Right kidney (tissue), 1 donor: ENCODE results near the gene PAX3.

Experiments used
- DNase-seq: peaks from one replicate; pipeline ENCODE4 v3.0.0-alpha.2; 2016

PAX3 gene

DNA sequence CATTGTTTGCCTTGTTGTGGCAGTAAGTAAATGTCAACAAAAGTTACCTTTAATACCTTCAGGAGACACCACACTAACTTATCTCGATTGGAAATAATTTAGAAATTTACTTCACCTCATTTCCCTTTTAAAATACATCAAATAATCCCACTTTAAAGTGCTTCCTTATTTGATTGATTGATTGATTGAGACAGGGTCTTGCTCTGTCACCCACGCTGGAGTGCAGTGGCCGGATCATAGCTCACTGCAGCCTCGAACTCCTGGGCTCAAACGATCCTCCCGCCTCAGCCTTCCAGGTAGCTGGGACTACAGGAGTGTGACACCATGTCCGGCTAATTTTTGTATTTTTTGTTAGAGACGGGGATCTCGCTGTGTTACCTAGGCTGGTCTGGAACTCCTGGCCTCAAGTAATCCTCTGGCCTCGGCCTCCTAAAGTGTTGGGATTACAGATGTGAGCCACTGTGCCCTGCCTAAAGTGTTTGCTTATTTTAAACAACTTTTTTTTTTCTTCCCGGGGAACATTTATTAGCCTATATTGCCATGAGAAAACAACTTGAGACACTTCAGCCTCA is 12.0 kb upstream of the PAX3 start:
- no peak for DNase-seq

DNA sequence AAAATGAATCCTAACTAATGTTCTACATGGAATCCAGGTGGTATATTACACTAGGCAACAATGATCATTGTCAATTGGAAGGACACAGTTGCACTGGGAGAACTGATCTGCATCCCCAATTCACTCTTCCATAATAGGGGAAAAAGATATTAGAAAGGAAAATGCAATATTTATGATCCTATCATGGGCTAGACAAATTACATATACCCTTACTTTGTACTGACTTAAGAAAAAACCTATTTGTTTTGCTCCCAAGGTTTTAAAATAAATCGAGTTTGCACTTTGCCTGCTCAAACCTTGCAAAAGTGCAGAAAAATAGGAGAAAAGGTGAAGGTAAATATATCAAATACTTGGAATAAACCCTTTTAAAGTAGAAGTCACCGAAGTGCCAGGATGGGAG is 11.0 kb upstream of the PAX3 start:
- DNase-seq: no peak

DNA sequence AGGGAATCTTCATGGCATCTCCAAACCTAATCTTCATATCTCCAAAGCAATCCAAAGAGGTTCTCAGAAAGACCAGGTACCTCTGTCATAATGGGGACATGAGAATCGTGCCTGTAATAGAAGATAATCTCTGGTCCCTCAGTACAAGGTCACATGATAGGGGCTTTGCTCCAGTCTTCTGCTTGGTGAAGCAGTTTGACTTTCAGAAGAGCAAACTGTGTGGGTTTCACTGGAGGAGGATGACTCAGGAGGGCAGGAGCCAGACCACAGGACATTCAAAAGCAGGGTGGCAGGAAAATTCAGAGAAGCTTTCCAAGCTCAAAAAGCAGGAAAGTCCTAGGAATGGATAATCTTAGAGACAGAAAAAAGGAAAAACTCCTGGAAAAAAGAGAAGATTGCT is 10.6 kb upstream of the PAX3 start:
- DNase-seq: no peak

DNA sequence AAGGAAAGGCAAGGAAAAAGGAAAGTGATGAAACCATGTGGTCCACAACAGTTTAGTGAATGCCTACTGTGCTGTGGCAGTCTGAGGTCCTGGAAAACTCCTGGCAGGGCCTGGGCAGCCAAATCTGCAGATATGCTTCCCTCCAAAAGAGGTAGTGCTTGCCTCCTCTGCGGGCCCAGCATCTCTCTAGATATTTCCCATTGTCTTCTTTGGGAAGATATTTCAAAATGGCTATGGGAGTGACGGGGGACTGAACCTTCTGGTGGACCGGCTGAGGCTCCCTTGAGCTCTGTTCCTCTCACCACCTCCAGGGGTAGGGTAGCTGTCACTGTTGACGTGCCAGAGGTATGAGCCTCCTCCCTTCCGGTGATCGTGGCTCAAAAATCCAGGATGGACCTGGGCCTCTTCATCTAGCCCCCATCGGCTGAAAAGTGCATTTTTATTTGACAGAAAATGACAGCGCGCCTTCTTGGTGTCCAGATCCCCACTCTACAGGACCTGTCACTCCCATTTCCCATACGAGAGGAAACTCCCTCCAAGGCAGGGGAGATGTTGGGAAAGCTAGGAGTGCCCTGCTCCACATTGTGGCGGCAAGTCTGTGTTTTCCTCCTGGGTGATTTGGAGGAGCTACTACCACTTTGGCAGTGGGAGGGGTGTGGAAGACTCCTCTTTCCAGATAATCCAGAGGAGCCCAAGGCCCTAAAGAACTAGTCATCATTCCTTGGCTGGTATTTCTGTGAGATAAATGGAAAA is 9.4 kb upstream of the PAX3 start:
- DNase-seq: no peak

DNA sequence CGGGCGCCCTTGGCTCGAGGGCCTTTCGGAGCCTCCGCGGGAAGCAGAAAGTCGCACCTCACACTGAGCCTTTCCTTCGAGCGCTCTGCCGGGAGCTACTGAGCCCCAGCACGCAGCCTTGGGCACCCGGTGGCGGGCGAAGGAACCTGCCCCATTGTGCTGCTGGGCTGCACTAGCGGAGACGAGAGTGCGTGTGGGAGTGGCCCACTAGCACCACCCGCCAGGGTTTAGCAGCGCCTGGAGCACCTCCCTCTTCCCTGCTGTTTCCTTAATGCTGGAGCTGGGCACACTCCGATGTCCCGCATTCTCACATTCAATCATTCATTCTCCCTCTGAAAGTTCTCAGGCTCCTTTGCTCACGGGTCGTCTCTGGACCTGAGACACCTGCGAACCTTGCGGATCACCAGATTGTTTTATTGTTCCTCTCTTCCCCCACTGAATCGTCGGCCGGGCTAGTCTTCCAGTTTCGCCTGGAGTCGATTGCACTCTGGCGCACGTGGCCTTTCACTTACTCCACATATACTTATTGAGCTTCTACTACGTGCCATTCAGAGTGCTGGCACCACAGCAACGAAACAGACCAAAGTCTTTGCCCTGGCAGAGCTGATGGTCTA is 8.5 kb upstream of the PAX3 start:
- peak; percentile 50 for DNase-seq

DNA sequence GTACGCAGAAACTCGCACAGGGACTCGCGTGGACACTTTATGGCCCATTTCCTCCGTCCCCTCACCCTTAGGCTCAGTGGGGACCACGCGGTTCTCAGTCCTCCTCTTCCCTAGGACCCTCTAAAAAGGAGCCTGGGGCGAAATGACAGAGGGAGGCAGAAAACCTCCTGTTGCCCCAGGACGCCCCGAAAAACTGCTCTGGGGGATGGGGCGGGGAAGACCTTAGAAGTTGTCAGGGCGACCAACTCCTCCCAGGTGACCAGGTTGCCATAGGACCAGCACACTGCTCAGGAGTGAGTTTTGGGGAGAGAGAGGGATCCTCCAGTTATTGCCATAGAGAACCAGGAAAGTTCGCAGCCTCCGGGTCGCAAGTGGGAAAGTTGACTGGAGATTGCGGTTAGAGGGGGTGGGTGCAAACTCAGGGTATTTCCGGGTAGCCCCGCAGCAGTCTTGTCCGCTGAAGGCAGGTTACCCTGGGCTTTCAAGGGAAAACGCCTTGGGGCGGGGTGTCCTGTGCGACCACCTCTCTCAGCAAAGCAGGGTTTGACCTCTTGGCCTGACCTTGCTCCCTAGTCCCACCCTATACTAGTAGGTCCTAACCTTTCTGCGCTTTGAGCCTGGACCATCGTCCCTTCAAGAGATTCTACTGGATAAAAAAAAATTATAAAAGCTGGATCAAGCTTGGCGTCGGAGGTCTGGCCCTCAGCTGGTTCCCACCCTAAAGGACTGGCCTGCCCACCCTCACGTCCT is 7.8 kb upstream of the PAX3 start:
- DNase-seq: peak; percentile 10

DNA sequence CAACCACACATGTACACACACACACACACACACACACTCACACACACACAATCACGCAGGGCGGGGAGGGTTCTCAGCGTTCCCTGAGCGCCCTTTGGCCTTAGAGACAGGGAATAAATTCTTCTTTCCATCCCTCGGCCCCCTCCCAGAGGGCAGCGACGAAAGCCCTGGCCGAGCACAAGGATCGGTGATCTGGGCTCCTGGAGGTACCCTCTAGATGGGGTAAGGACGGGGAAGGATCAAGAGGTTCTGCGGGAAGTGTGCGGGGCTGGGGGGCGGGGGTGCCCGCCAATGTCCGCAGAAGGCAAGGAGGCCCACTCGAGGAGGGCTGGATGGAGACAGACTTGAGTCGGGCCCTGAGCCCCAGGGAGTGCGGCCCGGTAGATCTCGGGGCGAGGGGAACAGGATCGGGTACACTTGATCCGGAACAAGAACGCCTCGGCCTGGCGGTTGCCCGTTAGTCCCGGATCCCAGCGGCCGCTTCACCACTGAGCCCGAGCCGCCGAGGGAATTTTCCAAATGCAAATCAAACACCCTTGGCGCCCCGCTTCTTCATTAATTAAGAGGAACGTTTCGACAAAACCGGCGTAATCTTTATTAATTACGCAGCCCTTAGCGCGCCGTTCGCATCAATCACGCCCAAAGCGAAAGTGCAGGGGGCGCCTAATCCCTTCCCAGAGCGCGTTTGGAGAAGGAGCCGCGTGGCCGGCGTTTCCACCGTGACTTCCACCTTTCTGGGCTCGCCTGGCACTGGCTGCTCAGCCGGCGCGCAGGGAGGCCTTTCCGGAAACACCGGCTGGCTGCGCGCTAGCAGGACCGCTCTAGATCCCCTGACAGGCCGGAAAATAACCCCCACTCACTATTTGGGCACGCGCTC is 7.0 kb upstream of the PAX3 start:
- peak; percentile 74 for DNase-seq

DNA sequence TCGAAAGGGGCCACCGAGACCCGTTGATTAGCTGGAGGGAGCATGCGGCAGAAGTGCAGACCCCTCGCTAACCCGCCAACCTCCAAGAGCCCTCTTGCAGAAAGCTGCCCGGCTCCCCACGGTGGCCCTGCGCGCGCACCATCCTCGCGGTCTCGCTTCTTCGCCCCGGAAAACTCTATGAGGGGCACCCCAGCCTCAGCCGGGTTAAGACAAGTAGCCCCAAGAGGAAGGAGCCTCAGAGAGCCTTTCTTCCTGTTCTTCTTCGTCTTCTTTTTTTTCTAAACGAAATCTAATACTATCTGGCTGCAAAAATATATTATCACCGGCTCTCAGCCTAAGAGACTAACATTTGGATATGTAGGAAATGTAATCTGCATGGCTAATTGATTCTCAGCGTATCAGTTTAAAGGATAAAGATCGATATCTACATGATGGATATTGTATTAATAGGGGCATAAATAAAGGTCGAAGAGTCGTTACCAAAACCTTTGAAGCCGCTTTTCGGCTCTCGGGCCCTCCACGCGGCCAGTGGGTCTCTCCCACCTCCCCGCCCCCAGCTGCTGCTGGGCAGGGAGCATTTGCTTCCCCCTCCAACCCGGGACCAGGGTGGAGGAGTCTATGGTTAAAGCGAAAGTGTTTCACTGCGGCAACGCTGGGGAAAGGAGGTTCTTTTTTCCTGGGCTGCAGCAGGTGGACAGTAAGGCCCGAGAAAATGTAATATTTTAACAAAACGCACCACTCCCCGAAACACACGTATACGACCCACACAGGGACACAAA is 6.1 kb upstream of the PAX3 start:
- peak; percentile 68 for DNase-seq

DNA sequence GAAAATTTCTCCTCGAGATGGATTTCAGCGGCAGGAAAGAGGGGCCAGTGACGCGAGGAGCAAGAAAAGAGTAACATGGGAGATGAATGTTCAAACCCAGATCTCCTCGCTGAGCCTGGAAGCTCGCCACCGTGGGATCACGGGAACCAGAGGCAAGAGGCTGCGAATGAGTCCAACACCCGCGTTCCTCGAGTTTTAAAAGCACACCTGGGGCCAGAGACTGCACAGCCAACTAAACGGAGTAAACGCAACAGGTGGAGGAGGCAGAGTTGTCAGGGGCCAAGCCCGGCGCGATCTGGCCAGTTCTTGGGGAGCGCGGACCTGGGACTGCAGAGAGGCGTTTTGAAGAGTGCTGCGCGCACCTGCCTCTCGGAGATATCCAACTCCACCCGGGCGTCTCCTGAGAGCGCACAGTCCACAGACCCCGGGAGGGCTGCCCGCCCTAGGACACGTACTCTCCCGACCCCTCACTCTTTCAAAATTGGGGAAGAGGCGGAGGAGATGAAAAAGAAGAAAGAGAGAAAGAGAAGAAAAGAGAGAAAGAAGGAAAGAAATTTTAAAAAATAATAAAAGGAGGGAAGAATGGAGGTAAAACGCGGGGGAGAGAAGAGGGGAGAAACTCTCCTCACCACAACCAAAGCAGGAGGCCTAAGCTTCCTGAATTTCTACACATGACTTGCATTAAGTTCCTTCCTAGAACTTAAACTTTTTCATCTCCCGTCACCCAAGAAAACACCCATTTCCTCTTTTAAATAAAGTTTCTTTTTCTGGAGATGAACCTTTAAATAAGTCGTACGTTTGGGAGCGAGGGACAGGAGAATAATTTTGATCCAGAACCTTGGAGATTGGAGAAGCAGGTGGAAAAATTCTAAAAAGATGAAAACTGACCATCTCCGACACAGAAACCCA is 5.3 kb upstream of the PAX3 start:
- DNase-seq: peak; percentile 67

DNA sequence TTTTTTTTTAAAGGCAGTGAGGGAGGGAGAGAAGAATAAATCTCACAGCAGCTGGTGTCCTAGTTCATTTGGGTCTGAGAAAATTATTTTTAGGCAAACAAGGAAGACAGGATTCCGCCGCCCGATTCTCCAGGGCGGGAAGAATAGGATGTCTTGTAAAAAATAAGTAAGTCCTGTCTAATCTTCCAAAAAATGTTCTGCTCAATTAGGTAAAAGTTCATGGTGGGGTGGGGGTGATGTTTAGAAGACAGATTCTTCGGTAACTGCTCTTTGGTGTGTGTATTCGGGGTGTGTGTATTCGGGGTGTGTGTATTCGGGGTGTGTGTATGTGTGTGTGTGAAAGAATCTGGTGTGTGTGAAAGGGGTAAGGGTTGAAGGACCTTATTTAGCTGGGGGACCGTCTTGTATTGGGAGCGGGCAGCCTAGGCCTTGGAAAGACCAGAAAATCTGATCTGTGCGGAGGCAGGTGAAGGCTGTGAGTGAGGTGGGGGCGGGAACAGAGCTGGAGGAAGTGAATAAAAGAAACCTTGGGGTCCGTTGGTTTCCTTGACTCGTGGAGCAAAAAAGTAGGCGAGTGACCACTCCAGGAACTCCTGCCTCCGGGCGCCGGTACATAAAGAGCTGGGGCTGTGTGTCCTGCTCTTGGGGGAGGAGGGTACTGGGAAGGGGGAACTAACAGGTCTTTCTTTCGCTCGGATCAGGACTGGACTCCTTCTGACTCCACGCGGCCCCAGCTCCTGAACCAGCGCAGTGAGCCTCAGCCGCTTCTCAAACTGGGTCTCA is 4.4 kb upstream of the PAX3 start:
- no peak for DNase-seq

DNA sequence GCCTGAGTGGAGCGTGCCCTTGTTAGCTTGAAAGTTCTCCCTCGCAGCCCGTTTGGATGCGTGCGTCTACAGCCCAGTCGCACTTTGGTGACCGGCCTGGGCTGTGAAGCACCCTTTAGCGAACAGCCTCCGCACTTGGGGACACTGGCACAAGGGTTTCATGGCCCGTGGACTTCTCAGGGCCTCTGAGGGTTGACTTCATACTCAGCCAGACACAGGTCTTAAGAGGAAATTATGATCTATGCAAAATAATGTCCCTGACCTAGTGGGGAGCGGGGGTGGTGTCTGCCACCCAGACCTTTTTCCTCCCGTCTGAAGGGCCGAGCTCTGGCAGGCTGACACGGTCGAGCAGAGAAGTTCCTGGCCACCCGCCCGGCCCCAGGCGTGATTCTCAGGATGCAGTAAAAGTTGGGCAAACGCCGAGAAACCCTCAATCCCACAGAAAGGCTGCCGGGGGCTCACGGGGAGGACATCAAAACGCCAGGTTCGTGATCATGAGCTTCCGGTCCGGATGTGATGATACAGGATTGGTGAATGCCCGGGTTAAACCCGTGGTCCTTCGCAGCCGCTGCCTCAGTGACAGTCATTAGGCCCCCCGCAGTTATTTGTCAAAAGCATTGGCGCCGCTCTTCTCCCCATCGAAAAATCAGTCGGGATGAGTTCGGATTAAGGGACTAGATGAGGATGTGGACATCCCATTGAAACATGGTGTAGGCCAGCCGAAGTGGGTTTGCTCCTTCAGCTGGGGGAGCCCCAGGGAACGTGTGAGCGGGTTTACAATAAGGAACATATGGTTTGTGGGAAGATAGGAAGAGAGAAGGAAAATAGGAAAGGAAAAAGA is 3.6 kb upstream of the PAX3 start:
- peak; percentile 66 for DNase-seq

DNA sequence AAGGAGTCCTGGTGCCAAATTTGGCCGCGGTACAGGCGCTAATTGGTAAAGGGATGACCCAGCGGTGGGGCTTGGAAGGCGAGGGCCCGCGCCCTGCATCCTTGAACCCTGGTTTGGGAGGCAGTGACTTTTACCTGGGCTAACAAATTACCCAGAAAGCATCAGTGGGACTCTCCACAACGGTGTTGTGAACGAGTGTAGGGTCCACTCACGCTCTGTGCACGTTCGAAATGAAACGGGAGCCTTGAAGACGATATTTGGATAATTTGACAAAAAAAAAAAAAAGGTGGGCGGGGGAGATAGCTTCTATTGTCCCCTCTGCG is 3.0 kb upstream of the PAX3 start:
- no peak for DNase-seq

DNA sequence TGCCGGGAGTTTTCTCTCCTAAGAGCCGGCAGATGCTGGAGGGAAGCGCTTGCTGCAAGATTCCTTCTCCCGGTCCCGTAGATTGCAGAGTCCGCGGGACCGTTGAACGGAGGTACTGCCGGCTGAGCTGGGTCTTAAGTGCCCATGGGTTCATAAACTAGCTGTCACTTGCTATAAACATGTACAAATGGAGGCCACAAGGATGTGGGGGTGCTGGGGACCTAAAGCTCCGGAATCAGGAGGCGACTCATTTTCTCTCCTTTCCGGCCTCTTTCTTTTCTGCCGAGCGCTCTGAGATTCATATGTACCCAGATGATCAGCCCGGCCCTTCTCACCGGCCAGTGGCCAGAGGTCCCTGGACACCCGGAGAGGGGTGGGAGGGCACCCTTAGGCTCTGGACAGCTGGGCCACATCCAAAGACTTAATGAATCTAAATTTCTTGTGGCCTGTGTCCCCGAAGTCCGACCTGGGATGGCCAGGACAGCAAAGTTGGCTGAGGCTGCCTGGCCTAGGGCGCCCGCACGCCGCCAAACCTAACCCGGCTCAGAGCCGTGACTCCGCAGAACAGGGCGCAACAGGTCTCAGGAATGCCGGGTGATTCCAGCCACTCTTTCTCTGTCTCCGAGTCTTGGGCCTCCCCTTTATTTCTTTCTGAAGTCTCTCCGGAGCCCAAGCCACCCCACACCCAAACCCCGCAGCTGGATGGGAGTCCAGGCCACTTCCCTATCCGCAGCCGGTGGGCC is 2.4 kb upstream of the PAX3 start:
- DNase-seq: peak; percentile 73

DNA sequence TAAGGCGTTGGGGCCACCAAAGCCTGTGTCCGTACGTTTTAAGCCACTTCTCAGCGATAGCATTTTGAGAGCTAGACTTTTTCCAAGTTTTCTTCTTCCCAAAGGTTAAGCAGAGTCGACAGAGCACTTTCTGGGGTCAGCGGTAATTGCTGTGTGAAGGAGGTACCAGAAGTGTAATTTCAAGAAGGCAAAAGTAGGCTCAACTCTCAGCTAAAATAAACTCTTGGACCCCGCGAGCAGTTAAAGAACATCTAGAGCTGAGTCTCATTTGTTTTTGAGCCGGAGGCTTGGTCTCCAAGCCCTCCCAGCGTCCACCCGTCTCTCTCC is 1.9 kb upstream of the PAX3 start:
- DNase-seq: no peak

DNA sequence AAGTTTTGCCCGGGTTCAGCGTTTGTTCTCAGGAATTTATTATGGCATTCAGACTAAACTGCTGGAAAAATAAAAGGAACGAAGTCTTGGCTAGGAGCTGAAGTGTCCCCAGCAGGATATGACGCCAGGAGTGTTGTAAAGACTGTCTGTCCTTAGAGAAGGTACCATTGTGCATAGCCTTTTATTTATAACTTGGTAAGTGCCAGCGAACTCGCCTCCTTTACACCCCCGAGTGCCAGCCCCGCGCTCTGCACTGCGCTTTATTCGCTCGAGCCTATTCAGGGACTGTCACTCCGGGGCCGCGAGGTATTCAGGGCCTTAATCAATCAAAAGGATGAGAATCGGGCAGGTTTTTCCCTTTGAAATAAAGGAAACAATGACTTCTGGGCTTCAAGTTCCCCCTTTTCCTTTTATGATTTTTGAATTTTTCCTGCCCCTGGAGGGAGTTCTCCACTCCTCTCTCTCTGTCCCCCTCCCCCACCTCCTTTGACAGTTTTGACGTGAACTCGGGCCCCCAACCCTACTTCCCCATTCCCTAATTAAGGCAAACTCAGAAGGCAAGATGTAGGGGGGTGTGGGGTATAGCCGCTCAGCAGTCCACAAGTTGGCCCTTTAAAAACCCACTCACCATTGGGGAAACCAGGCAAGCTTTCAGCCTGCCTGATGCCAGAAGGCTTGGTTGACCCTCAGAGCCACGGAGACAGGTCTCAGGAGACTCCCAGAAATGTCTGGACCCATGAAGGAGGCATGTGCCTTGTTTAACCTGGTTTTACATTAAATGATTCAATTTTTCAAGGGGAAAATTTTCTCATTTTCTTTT is 1.3 kb upstream of the PAX3 start:
- DNase-seq: no peak

DNA sequence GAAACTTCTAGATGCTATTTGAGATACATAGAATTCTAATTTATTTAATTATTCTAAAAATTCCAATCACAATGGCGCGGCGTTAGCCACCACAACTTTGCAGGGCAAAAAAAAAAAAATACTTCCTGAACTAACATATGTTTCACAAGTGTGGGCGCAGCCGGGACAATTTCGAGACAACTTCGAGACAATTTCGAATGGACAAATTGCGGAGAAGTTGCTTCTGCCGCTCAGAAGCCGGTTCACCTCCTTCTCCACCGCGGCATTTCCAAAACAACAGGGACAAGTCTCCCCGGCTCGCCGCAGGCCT is 842 bp downstream of the PAX3 start:
- no peak for DNase-seq

DNA sequence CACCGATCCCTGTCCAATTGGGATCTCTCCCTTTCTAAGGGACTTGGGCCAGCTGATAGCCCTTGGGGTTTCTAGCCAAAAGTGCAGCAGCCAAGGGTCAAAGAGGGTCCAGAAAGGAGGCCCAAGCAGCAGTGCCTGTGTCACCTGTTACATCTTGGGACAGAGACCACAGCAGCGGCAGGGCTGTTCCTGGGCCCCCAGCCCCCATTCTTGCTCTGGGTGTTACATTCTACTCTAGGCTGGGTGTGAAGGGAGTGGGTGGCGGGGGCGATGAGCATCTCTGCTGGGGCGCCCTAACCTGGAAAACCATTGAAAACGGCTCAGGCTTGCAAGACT is 1.2 kb downstream of the PAX3 start:
- DNase-seq: peak; percentile 59
